GM21529 (cell line): ENCODE data around the gene MVB12B.
"Not testable (repeated sequence)": the region's sequence is repeated elsewhere in the genome, so short reads cannot be mapped to it uniquely, and the experiment has no call there.

ENCODE experiments used
- ATAC-seq: cut with Tn5 transposase; IDR thresholded peaks from one replicate; pipeline ENCODE4 v1.9.1; 2021; ENCODE audit not compliant: unreplicated experiment

The MVB12B gene

DNA sequence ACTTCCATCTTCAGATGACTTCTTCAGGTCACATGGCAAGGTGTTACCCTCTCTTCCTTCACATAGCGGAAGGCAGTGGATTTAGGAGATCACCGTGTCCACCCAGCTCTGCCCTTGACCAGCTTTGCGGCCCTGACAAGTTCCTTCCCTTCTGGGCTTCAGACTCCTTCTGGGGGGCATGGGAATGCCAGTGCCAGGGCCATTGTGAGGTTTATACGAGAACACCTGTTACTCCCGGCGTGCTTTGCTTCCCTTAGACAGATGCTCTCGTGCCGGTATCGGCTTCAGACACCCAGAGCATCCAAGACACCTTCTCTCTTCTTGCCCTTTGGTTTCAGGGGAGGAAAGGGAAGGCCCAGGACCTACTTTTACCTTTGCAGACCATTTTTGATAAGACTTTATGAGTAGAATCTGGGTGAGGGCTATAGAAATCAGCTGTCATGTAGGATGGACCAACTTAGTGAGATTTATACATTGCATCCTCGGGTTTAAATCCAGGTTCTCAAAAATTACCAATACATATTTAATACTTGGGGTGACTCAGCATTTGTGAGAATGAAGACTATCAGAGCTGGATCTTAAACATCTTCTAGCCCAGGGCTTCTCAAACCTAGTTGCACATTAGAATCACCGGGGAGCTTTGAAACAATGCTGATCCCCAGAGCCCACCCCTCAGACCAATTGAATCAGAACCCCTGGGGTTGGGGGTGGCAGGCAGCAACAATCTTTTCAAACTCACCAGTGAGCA is 138.2 kb downstream of the MVB12B start:
- ATAC-seq, result no peak

DNA sequence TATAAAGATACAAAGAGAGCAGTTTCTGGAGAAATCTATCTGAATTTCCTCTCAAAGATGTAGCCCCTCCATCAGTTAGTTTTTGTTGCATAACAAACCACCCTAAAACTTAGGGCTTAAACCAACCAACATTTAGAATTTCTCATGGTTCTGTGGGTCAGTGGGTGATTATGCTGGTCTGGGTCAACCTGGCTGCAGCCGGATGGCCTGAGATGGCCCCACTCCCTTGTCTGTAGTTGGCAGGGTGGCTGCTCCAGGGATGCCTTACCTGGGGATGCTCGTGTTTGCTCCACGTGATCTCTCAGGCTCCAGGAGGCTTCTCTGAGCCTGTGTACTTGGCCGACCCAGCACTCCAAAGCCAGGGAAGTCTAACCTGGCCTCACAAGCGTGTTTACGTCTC is 139.3 kb downstream of the MVB12B start:
- no peak for ATAC-seq

DNA sequence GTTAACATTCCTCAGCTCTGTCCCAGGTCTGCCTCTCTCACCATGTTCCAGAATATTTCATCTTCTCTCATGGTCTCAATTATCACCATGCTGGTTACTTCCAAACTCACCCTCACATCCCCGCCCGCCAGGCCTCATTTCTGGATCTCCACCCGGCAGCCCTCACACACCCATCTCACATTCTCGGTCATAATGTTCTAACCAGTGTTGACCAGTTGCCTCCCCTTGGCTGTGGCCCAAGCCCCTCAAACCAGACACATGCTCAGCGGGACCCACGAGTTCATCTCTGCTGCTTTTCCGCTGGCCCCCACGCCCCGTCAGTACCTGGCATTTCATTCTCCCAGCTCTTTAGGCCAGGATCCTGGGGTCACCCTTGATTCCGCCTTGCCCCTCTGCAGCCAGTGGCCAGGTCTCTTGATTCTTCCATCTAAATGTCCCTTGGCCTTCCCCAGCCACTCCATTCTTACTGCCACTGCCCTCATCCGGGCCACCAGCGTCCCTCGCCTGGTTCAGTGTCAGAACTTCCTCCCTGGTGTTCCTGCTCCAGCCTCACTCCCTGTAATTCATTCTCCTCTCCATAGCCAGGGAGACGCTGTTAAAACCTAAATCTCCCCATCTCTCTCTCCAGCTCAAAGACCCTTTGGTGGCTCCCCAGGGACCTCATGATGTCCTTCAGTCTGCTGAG is 141.7 kb downstream of the MVB12B start:
- ATAC-seq, result no peak

DNA sequence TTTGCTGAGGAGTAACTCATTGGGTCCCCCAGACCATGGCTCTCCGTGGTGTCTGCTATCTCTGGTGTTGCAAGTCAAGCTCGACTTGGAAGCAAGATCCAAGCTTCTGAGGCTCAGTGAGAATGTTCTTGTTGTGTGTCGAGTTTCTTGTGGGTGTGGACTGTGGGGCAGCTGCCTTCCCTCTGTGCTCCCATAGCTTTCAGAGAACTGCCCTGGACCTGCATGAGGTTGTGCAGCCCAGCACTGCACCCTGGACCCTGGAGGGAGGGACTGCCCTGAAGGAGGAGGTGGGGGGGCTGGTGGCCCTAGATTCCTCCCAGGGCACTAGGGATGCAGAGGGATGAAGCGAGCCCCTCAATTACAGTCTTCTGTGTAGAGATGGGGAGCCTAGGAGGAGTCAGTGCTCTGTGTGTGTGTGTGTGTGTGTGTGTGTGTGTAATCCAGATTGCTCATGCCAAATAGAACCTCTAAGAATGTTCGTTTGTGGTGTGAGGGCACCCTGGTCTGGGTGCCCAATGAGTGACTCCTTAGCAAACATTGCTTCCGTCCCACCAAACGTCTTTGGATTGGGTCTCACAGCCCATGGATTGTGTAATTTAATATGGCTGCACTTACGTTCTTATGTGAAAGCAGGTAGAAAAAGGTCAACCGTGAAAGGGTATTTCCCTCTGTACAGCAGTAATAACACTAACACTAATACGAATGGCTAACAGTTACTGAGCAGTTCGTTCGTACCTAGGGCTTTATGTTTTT is 143.8 kb downstream of the MVB12B start:
- peak; percentile 33 for ATAC-seq

DNA sequence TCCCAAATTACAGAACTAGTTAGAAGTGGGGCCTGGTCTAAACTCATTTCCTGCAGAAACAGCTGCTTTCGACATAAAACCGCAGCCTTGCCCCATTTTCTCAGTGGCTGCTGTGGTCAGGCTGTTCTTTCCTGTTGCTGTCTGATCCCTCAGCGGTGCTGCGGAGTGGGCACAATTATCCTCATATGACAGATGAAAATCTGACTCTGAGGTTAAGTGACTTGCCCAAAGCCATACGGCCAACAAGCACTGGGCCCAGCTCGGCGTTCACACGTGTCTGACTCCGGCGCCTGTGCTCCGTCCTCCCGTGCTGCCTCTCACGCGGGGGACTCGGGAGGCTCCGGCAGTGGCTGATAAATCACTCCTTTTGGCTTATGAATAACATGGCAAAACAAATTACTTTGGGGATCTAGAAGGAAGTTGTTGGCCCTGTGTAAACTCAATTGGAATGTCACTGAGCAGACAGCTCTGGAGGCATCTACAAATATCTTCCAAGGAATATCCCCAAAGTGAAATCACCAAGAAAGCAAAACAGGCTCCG is 144.5 kb downstream of the MVB12B start:
- peak; percentile 74 for ATAC-seq

DNA sequence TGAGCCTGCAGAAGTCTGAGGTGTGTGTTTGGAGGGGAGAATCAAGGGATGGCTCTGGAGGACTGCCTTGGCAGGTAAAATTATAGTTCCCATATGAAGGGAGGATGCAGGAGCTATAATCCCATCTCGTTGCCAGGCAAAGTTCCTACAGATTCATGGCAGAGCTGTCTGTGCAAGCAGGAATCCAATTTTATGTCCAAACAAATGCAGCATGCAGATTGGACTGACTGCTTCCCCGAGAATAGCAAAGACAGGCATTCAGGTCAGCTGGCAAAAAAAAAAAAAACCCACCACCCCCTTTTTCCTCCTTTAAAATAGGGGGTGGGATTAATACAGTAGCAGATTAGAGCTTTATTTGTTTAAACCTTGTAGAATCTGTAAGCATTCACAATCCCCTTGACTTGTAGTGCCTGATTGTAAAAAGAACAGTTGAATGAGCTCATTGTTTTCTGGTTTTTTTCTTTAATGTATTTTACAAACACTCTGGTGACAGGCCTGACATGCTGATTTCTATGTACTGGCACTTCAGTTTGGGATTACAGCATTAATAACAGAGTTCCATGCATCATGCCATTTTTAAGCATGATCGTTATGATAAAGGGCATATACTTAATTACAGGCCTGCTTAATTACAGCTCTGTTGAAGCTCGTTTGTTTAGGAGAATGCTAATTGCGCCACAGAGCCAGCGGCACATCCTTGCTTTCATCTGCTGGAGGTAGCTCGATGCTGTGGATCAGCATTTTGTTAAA is 145.7 kb downstream of the MVB12B start:
- ATAC-seq, result no peak

DNA sequence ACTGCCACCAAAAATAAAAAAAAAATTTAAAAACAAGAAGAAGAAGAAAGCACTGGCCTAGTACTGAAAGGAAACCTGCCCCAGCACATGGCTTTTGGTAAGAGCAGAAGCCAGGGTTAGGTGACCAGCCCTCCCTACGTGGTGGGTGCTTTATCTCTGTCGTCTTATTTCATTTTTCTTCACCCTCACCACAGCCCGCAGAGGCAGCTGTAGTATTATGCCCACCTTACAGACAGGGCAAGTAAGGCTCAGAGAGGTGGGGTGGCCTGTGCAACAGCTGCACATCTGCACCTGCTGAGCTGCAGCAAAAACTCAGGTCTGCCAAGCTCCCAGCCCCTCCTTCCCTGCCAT is 146.3 kb downstream of the MVB12B start:
- ATAC-seq, result no peak

DNA sequence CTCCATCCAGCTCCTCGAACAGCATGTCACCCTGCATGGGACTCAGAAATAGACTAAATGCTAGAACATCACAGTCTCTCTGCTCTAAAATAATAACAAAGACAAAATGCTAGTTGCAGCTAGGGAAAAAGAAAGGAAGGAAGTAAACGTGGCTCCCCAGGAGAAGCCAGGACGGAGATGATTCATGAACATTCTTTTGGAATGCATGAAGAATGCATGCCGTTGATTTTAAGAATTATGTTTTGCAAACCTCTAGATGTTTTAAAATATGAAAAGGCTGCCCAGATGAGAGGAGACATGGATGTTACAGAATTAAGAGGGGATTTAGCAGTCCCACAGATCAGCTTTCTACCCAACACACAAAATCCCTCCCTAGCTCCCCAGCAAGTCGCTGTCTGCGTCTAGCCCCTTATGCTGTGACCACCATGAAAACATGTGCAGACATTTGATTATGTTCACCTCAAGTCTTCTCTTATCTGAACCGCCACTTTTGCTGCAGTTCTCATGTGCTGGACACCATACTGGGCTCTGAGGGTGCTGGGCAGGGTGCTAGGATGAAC is 147.7 kb downstream of the MVB12B start:
- no peak for ATAC-seq

DNA sequence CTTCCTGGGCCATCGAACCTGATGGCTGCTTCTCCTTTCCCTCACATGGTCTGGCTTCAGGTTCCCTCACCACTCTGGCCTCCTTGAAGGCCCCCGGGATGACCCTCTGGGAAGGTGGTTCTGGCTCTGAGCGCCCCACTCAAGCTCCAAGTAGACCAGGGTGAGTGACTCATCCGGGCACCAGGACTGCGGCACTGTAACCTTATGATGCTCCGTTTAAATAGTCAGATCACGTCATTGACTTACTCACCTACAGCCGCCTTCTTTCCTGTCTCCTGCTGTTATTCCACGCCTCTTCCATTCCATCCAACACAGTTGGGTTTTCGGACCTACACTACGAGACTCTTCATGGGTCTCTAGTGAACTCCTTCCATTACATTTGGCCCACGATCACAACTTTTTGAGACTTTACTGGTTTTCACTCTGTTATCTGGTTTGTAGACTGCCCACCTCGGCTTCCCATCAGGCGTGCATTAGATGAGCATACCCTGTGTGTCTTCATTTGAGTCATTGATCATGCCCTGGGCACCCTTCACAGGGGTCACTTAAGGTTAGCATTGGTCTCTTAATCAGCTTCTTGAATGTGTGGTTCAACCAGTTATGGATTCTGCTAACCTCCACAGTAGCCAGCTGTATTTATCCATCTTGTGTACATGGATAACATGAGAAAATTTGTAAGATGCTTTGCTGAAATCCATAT is 148.3 kb downstream of the MVB12B start:
- no peak for ATAC-seq

DNA sequence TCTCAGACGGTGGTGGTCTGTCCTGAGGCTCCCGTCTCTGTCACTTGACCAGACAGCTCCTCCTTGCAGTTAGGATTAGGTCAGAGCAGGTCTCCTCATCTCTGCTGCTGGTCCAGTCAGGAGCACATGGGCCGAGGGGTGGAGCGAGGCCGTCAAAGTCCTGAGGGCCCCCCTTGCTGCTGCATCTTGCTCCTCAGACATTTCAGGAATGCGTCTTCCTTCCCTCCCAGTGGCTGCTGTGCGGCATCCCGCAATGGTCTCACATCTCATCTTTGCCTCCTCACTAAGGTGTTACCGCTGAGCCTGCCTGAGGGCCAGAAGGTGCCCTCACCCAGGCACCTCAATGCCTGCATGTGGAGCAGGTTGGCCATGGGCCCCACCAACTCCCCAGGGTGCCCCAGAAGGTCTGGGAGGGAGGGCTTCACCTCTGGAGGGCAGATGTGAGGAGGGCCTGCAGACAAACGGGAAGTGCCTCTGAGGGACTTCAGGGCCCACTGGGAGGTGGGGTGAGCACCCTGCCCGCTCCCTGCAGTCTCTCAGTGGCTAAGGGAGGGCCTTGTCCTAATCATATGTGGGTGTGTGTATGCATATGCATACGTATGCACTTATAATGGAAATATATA is 149.4 kb downstream of the MVB12B start:
- no peak for ATAC-seq

DNA sequence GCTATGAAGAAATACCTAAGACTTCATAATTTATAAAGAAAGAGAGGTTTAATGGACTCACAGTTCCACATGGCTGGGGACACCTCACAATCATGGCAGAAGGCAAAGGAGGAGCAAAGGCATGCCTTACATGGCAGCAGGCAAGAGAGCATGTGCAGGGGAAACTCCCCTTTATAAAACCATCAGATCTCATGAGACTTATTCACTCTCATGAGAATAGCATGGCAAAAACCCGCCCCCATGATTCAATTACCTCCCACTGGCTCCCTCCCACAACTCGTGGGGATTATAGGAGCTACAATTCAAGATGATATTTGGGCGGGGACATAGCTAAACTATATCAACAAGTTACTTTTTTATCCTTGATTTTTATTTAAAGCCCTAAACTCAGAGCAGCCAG is 150.8 kb downstream of the MVB12B start:
- not testable (repeated sequence) for ATAC-seq

DNA sequence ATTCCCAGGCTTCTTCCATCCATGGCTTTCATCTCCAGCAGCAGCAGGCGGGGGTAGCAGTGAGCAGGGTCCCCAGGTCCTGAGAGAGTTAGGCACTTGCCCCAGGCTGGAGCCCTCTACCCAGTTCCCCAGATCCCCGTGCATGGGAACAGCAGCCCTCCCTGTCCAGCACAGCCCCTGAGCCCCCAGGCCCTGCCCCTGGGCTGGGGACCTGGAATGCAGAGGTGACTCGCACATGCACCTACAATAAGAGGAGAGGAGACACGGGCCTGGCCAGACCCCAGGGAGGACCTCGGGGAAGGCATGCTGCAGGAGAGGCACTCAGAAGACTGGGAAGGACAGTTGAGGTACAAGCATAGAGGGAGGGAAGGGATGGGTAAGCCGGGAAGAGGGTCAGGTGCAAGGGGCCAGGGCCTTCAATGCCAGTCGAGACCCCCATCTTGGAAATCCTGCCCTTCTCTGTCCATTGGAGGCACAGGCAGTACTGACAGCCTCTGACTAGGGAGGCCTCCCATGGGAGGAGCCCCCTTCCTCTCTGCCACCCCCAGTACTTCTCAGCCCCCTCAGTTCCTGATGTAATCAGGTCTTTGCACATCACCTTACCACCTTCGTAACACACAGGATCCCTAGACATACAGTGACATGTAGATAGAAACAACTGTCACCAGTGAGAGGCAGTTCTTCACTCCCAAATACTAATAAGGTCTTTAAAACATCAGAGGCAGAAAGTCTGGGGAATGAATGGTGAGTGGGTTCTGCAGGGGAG is 151.8 kb downstream of the MVB12B start:
- ATAC-seq, result no peak

DNA sequence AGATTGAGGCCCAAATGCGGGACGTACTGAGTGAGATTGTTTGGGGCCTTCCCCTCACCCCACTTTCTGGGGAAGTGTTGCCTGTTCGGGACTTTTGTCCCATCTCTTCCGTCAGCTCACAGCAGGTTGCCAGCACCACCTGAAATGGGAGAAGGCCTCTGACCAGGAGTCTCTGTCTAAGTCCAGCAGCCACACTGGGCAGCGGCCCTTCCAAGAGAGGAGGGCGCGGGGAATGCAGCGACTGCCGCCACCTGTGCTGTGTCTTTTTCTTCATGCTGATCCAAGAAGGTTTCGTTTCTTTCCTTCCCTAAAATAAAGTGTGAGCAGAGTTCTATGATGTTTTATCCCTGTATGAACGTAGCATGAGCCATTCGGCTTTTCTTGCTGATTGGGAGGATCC is 152.9 kb downstream of the MVB12B start:
- no peak for ATAC-seq

DNA sequence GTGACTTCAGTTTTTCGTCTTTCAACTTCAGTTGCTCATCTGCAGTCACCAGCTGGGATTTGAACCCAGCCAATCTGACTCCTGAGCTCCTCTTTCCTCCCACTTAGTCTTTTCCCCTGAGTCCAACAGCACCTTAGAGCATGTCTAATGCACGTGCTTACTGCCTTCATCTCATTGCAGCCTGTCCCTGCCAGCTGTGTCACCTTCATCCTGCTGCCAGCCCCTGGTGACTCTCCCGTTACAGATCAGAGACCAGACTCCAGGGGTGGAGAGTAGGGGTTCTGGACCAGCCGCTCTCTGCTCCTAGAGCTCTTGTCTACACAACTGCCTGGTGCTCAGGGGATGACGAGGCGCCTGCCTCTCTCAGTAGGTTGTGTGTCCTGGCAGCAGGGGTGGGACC is 154.2 kb downstream of the MVB12B start:
- no peak for ATAC-seq

DNA sequence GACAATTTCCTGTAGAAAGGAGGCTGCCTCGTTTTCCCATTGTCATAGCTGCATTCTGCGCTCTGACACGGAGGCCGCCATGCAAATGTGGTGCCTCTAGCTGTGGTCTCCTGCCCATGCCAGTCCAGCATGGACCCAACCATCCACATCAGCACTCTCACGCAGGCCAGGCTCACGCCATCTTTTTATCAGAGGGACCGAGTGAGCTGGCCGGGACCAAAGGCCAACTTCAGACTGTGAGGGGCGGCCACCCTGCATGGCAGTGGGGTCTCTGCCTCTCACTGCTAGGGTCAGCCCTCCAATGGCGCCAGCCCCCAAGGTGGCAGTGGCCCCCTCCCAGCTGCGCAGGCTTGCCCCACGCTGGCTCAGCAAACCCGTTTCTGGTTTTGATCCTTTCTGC is 155.2 kb downstream of the MVB12B start:
- ATAC-seq, result no peak

DNA sequence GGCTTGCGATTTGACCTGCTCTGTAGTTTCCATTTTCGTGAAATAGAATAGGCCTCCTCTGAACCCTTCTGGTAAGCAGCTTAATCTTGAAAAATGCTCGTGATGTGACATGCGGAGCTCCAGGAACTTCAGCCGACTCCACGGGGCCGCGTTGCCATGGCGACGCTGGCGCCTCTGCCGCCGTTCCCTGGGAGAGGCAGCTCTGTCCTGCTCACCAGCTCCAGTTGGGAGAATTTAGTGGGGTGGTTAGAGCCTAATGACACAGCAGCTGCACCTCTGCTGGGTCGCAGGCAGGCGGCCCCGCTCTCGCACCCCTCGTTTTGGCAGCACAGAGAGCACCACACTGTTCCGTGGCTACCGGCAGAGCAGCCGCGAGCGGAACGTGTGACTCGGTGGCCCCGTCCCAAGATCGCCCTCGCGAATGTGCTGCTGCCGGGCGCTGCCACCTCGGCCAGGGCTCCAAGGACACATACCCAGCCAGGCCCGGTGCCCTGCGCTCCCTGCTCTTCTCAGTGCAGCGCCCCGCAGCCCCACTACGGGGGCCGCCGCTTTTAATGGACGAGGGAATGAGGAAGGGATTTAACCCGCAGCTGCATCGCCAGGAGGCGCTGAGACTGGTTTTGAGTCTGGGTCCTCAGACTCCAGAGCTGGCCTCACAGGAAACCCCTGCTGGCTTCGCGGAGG is 155.9 kb downstream of the MVB12B start:
- ATAC-seq, result no peak

DNA sequence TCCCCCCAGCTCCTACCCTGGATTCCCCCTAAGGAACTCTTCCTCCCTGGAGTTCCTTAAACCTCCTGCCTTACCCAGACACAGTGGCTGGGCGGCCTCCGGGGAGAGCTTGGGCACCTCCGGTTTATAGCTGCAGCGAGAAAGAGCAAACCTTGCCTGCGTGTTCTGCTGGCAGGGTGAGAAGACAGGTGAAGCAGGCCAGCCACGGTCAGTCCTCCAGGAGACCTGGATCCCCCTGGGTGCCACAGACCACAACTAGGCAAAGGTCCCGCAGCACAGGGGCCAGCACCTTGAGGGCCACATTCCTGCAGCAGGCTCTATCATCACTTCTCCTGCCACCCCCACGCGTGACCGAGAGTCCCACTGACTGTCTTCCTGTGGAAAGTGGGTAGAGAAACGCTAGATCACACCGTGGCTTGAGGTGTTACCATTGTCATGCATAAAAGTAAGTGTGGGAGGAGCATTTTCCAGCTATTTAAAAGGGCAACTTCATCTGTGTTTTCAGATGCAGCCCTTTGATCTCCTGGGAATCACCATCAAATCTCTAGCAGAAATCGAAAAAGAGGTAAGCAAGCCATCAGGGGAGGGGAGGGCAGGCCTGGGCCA is 156.9 kb downstream of the MVB12B start:
- ATAC-seq, result no peak

DNA sequence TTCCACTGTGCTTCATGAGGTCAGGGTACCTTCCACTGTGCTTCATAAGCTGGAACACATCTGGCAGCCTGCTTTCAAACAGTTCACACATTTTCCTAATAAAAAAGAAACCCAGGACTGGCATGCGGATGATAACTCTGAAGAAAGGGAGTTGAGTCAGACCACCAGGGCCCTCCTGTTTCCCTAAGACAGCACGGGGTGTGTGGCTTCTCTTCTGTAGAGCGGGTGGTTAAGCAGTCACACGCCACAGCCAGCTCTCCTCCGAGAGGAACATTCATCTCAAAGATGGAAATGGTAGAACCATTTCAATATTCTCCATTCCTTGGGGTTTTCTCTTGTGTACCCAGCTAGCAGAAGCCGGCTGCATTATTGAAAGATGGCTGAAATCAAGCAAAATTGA is 159.0 kb downstream of the MVB12B start:
- ATAC-seq, result no peak
